HG03521 (cell line): ENCODE results near the gene CCT8L2.
"Not testable (repeated sequence)": the region's sequence is repeated elsewhere in the genome, so short reads cannot be mapped to it uniquely, and the experiment has no call there.

Source experiments
- ATAC-seq: cut with Tn5 transposase; IDR thresholded peaks from one replicate; pipeline ENCODE4 v1.9.1; 2021; ENCODE audit warnings: mild to moderate bottlenecking, moderate library complexity; ENCODE audit not compliant: unreplicated experiment

CCT8L2 gene

GRCh38 chr22:16559996-16560395, 32.6 kb downstream of the CCT8L2 start:
- not testable (repeated sequence) for ATAC-seq

- ATAC-seq = no peak
These were observed 33.3 kb downstream of the CCT8L2 start for GRCh38 chr22:16559056-16559955.

GRCh38 chr22:16558376-16558945, 34.1 kb downstream of the CCT8L2 start:
- ATAC-seq = not testable (repeated sequence)

- not testable (repeated sequence) for ATAC-seq
These were observed 35.1 kb downstream of the CCT8L2 start for GRCh38 chr22:16557511-16557910.

GRCh38 chr22:16555077-16555994, 37.3 kb downstream of the CCT8L2 start:
- ATAC-seq = not testable (repeated sequence)

GRCh38 chr22:16543310-16543709, 49.3 kb downstream of the CCT8L2 start:
- ATAC-seq = not testable (repeated sequence)
